ENCODE measurements around the gene ACOT13. TPM values are rescaled to one million over a fixed set of nuclear protein-coding genes. Genes with fewer than 3 reads are reported as not detected.
A peak's percentile ranks its signal among the peaks of the same experiment; 100 is the strongest.

The ACOT13 gene
- total and polyA plus RNA-seq, 2 of the 8 experiments (the other 6 are each of a cell fraction or from before 2014, with no cell fraction given): 27.6 to 40.6 TPM

- 0 out of 2 replicates have a peak overlapping the region, but pooled peaks have one; percentile 67 for H2AFZ ChIP-seq (ENCODE audit: low read length)
- H3K23ac ChIP-seq (ENCODE audit: insufficient read length): no peak overlapping the region
- TF ChIP-seq JUND (IDR thresholded peaks at IDR 0.05; ENCODE audit: low read length) (no peak), E2F6 (IDR thresholded peaks at IDR 0.05) (no peak), EZH2 (IDR thresholded peaks at IDR 0.05; ENCODE audit: low read depth, low read length, severe bottlenecking) (no peak), NRF1 (IDR thresholded peaks at IDR 0.05; ENCODE audit: low read depth, low read length) (no peak), CBX5 (IDR thresholded peaks at IDR 0.05; ENCODE audit: low read depth, low read length) (no peak), TAF7 (optimal IDR thresholded peaks at IDR 0.05; ENCODE audit: borderline replicate concordance, low read depth, low read length) (no peak), SUZ12 (IDR thresholded peaks at IDR 0.05; ENCODE audit: low read length) (no peak), PHF8 (conservative IDR thresholded peaks at IDR 0.05; ENCODE audit: low read depth, low read length) (no peak), EGR1 (IDR thresholded peaks at IDR 0.05; ENCODE audit: borderline replicate concordance, low read depth, low read length) (no peak)
Observed at GRCh38 chr6:24631671-24632070, 35.2 kb upstream of the ACOT13 start.

More at GRCh38 chr6:24631671-24632070, 35.2 kb upstream of the ACOT13 start:
- CTCF ChIA-PET (ENCODE audit: partially characterized antibody): interaction anchor here (1.4 to 2.1 kb wide), 5 partner anchors 10 to 47 kb away, joined by 4 to 7 read pairs (median 6); partner anchors contain the start of gene KIAA0319
- FAIRE-seq (no peak), DNase-seq (ENCODE audit: low read depth in 1 of 2, low spot score in 2 of 2) (no peak)
- WGBS, 2 experiments (ENCODE audit: extremely low coverage in 1 of 2, insufficient coverage in 1 of 2, insufficient read length in 1 of 2, insufficient replicate concordance in 2 of 2, low coverage in 1 of 2, low lambda C conversion rate in 2 of 2, missing lambda C conversion rate in 1 of 2): 62% methylated on average over 5 of the region's 5 CpGs; no CpG with 5 or more reads in 1 of the 2 experiments
- Histone ChIP-seq H2BK120ac (replicated peaks; ENCODE audit: low read depth, low read length) (no peak overlapping the region), H3K4ac (replicated peaks; ENCODE audit: insufficient read length, low read depth, low read length) (no peak overlapping the region), H3K18ac (ENCODE audit: extremely low read depth, low read length) (no peak overlapping the region), H4K8ac (ENCODE audit: extremely low read depth, insufficient read depth, low read length) (no peak overlapping the region; the same call in 1 of the 2 replicates), H2BK15ac (ENCODE audit: low read length) (no peak overlapping the region), H2BK5ac (ENCODE audit: low read depth, low read length) (no peak overlapping the region), H2BK12ac (ENCODE audit: low read depth, low read length) (no peak overlapping the region), H3K4me1 (replicated peaks in 1 of 4; ENCODE audit: control insufficient read depth in 3 of 4, insufficient read depth in 4 of 4, low read length in 3 of 4) (peaks cover 0 to 4% (median 0%) of the 10 kb centered on the region in 4 experiments; a peak in 4 of 7 replicates), H3K4me3 (ENCODE audit: extremely low read depth in 1 of 4, insufficient read depth in 2 of 4, low read depth in 3 of 4, low read length in 4 of 4) (no peak overlapping the region), H3K79me2 (ENCODE audit: control insufficient read depth in 1 of 2, insufficient read depth in 2 of 2, low read length in 2 of 2) (no peaks in the 10 kb centered on the region), H3K4me2 (ENCODE audit: insufficient read depth in 1 of 2, low read depth in 2 of 2, low read length in 2 of 2) (no peak overlapping the region), H3K27me3 (replicated peaks in 1 of 4; ENCODE audit: control insufficient read depth in 3 of 4, extremely low read depth in 1 of 4, insufficient read depth in 3 of 4, low read length in 3 of 4) (no peaks in the 10 kb centered on the region), H3K36me3 (ENCODE audit: control insufficient read depth in 2 of 4, insufficient read depth in 4 of 4, low read length in 3 of 4) (no peaks in the 10 kb centered on the region), H3K79me1 (ENCODE audit: low read depth, low read length) (no peaks in the 10 kb centered on the region), H4K20me1 (replicated peaks in 1 of 2; ENCODE audit: control insufficient read depth in 1 of 2, insufficient read depth in 2 of 2, low read length in 2 of 2) (no peaks in the 10 kb centered on the region), H2BK20ac (ENCODE audit: low read length) (no peak overlapping the region), H3K27ac (ENCODE audit: low read depth, low read length) (no peak overlapping the region), H3K23me2 (ENCODE audit: low read depth, low read length) (no peaks in the 10 kb centered on the region), H4K5ac (ENCODE audit: insufficient read length, low read depth, low read length) (no peak overlapping the region), H3K14ac (ENCODE audit: insufficient read length) (no peak overlapping the region), H3K9me3 (ENCODE audit: insufficient read depth in 2 of 2, low read depth in 1 of 2, low read length in 1 of 2) (peaks cover 0 to 2% of the 10 kb centered on the region in 2 experiments; a peak in 1 of 4 replicates), H3K56ac (replicated peaks; ENCODE audit: insufficient read length, low read depth, low read length) (no peak overlapping the region), H4K91ac (replicated peaks; ENCODE audit: insufficient read length, low read length) (no peak overlapping the region), H3K9ac (replicated peaks in 1 of 4; ENCODE audit: extremely low read depth in 1 of 4, low read depth in 3 of 4, low read length in 3 of 4) (no peak overlapping the region), H2AK5ac (ENCODE audit: low read depth, low read length) (no peak overlapping the region)
- POLR2A ChIA-PET (ENCODE audit: partially characterized antibody): interaction anchor here (1.0 to 1.6 kb wide), 2 partner anchors 10 to 27 kb away, joined by 3 to 4 read pairs; no protein-coding TSS in a partner anchor
